AG10803 (cell line): ENCODE data around the gene CATSPERD.

Experiments used
- DNase-seq: peaks from one replicate; pipeline ENCODE4 v3.0.0; 2010; ENCODE audit warnings: low read depth
- H3K4me3 ChIP-seq: 2 replicates; pipeline ENCODE4 v1.5.1; 2011; ENCODE audit warnings: mild to moderate bottlenecking, low read length, control low read depth
- TF ChIP-seq, protein P1 (sequence below): conservative IDR thresholded peaks from 2 replicates; pipeline ENCODE4 v1.5.1; 2011; ENCODE audit warnings: mild to moderate bottlenecking, low read length, control low read depth, inconsistent platforms

CATSPERD gene

DNA sequence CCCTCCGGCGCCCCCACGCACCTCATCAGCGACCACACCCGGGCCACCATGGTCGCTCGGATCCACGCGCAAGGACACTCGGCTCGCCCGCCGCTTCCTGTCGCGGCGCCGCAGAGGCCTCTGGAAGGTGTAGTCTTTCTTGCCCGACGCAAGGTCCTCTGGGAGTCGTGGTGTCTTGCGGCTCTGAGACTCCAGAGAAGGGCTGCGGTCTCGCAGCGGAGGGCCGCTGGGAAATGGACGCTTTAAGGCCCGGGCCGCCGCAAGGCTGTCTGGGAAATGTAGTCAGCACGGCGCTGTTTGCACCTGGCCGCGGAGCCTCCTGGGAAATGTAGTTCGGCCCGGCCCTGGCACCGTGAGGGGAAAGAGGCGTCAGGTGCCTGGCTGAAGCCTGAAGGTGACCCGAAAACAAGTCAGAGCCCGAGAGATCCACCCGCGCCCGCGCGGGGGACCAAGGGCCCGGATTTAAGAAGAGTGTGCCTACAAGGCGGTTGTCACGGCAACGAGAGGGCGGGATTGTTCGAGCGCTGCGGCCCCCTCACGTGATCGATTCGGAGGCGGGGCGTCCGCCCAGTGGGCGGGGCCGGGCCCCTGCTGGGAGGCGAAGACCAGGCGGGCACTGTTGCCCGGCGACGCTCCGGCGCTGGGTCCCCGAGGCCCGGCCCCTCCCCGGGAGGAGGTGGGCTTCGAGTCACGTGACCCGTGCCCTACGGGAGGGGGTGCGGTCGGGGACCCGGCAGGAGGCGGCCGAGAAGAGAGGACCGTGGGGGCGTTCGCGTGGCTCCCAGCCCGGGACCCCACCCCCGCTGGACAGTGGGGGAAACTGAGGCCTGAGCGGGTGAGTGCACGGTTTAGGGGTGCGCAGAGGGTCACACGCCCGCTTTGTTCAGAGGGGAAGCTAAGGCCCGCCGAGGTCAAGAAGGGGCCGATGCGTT lies 39.7 kb upstream of the CATSPERD start, which contains the start of the genes HSD11B1L and MICOS13:
Gene HSD11B1L (plus strand): TSS at position 591 of the 932 bp plus-strand sequence. CDS start 3,806 bp downstream, outside the sequence.
Gene MICOS13 (minus strand): TSS at position 80 of the 932 bp plus-strand sequence. CDS start 30 bp downstream, at position 50.
- TF ChIP-seq, protein P1, sequence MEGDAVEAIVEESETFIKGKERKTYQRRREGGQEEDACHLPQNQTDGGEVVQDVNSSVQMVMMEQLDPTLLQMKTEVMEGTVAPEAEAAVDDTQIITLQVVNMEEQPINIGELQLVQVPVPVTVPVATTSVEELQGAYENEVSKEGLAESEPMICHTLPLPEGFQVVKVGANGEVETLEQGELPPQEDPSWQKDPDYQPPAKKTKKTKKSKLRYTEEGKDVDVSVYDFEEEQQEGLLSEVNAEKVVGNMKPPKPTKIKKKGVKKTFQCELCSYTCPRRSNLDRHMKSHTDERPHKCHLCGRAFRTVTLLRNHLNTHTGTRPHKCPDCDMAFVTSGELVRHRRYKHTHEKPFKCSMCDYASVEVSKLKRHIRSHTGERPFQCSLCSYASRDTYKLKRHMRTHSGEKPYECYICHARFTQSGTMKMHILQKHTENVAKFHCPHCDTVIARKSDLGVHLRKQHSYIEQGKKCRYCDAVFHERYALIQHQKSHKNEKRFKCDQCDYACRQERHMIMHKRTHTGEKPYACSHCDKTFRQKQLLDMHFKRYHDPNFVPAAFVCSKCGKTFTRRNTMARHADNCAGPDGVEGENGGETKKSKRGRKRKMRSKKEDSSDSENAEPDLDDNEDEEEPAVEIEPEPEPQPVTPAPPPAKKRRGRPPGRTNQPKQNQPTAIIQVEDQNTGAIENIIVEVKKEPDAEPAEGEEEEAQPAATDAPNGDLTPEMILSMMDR: no peak
- DNase-seq: peak; percentile 99
- peak within 1 kb of the TSS; percentile 99 for H3K4me3 ChIP-seq

DNA sequence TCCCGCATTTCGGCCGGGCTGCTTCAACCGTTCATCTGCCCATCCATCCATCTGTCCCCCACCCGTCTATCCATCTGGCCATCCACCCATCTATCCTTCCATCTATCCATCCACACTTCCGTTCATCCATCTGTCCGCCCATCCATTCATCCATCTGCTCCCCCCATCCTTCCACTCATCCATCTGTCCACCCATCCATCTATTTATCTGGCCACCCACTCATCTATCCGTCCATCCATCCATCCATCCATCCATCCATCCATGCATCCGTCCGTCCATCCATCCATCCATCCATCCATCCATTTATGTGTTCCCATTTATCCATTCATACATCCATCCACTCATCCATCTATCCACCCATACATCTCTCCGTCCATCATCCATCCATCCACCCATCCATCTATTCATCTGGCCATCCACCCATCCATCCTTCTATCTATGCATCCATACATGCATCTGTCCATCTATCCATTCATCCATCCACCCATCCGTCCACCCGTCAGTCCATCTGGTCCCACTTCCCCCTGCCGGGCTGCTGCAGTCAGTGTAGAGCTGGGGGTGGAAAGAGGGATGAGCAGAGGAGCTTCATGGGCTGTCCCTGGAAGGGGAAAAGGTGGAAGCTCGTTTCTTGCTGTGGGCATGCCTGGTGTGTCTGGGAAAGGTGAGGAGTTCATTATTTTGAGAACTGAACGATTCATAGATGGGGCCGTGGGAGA lies 38.9 kb upstream of the CATSPERD start:
- TF ChIP-seq, protein P1: no peak
- no peak for DNase-seq
- peak overlapping the region; percentile 99 for H3K4me3 ChIP-seq

DNA sequence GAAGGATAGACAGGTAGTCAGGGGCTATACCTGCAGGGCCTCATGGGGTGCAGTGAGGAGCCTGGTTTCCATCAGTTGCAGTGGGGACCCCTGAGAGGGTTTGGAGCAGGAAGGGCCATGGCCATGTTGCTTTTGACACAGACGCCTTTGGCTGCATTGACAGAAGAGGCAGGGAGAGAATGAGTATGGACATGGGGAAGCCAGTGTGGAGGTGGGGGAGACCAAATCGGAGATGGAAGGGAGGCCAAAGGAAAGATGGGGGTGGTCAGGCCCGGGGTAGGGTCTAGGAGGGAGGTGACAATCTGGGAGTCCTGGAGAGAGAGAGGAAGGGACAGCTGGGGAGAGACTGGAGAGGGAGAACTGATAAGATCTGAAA lies 38.3 kb upstream of the CATSPERD start:
- no peak overlapping the region for H3K4me3 ChIP-seq

DNA sequence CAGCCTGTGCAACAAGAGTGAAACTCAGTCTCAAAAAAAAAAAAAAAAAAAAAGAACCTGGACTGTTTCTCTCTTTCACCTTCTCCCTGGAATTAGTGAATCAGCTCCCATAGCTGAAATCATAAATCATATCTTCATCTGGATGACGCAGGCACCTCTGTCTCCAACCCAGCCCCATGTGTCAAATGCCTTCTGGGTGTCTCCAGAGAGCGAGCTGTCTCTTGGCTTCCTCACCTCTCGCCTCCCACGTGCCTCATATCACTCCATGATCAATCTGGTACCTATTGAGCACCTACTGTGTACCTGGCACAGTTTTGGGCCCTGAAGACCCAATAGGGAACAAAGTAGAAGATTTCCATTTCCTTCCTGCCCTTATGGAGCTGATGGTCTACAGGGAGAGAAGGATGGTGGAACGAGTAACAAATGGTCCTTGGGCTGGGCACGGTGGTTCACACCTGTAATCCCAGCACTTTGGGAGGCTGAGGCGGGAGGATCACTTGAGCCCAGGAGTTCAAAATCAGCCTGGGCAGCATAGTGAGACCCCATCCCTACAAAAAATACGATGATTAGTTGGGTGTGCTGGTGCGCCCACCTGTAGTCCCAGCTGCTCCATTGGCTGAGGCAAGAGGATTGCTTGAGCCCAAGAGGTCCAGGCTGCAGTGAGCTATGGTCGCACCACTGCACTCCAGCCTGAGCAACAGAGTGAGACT lies 37.1 kb upstream of the CATSPERD start:
- H3K4me3 ChIP-seq: no peak overlapping the region
- no peak for DNase-seq
- TF ChIP-seq, protein P1: no peak

More for the DNA sequence above, 38.3 kb upstream of the CATSPERD start:
- no peak for DNase-seq
- TF ChIP-seq, protein P1: no peak

DNA sequence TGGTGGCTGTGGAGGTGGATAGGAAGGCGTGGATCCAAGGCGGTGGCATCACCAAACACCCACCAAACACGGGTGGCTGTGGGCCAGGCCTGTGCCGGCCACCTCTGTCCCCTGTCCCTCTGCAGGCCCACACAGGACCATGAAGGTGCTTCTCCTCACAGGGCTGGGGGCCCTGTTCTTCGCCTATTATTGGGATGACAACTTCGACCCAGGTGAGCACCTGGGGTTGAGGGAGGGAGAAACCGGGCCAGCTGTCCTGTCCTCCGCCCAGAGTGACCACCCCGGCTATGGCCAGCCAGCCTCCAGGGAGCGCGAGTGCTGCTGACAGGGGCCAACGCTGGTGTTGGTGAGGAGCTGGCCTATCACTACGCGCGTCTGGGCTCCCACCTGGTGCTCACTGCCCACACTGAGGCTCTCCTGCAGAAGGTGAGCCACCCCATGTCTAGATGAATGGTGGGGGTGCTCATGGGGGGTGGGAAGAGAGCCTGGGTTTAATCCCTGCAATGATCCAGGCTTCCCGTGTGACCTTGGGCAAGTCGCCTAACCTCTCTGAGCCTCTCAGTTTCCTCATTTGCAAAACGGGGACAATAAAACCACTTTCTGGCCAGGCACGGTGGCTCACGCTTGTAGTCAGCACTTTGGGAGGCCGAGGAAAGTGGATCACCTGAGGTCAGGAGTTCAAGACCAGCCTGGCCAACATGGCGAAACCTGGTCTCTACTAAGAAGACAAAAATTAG lies 35.6 kb upstream of the CATSPERD start:
- TF ChIP-seq, protein P1: no peak
- DNase-seq: no peak
- H3K4me3 ChIP-seq: no peak overlapping the region

DNA sequence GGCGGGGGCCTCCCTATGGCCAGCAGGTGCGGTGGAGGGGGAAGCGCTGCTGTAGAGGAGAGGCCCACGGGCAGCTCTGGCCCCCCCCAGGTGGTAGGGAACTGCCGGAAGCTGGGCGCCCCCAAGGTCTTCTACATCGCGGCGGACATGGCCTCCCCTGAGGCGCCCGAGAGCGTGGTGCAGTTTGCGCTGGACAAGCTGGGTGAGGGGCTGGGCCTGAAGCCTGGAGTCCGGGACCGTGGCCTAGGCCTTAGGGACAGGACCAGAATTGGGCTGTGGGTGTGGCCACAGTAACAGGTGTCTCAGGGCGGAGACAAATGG lies 34.2 kb upstream of the CATSPERD start:
- H3K4me3 ChIP-seq: peak overlapping the region; percentile 59
- TF ChIP-seq, protein P1: no peak
- DNase-seq: no peak
